Peyer's patch (tissue), 4 donors: ENCODE measurements around the gene SLC2A10.

ENCODE experiments used
- CTCF ChIP-seq, 6 experiments: fragments of 450-650 bp in 4 of 6; fragments of 200-600 bp in 2 of 6; sonication (generic) in 1 of 6; IDR thresholded peaks; one replicate each; pipeline ENCODE4 v1.5.1; 2017 to 2019; ENCODE audit warnings: antibody characterized with exemption in 6 of 6, mild to moderate bottlenecking in 3 of 6, moderate library complexity in 1 of 6
- POLR2A ChIP-seq, 2 donors: fragments of 450-650 bp; IDR thresholded peaks; one replicate each; pipeline ENCODE4 v1.5.1; 2017; ENCODE audit warnings: antibody characterized with exemption in 2 of 2, mild to moderate bottlenecking in 2 of 2, moderate library complexity in 2 of 2

DNA sequence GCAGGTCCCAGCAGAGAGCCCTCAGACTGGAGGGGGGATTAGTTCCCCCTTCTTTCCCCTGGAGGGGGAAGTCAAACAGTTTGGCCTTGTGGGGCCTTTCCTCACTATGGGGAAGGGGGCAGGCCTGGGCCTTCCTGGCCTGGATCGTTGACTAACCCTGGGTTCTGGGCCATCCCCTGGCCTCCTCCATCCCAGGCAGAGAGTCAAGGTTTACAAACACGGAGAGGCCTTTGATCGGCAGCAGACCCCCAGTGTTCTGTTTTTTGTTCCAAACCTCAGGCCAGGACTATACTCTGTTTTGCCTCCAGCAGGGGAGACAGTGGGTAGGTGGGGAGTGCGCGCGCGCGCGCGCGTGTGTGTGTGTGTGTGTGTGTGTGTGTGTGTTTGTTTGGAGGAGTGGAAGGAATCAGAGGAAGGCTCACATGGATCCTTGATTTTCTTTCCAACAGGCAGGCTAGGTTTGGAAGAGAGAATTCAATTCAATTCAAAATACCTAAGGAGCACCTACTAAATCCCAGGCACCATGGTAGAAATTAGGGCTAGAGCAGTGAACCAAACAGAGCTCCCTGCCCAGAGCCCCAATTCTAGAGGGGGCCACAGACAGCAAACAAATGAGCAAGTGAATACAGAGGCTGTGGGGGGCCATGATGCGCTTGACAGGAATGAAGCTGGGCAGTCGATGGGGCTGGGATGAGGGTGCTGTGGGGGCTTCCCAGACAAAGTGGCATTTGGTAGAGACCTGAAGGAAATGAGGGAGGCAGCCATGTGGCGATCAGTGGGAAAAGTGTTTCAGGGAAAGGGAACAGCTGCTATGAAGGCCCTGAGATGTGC, 35.0 kb upstream of the SLC2A10 start:
- TF ChIP-seq CTCF (IDR thresholded peaks at IDR 0.05) (no peak), POLR2A (IDR thresholded peaks at IDR 0.05) (no peak)
